GM20431 (cell line): ENCODE data around the gene MACROD1.

Source experiments
- in situ Hi-C: fragments of 300-500 bp; cut with MseI, MboI; formaldehyde crosslinking; loops from one replicate; pipeline ENCODE4 v1.15.0; 2020; ENCODE audit warnings: low sequenced_read_pairs; ENCODE audit not compliant: unreplicated experiment

MACROD1 gene

DNA sequence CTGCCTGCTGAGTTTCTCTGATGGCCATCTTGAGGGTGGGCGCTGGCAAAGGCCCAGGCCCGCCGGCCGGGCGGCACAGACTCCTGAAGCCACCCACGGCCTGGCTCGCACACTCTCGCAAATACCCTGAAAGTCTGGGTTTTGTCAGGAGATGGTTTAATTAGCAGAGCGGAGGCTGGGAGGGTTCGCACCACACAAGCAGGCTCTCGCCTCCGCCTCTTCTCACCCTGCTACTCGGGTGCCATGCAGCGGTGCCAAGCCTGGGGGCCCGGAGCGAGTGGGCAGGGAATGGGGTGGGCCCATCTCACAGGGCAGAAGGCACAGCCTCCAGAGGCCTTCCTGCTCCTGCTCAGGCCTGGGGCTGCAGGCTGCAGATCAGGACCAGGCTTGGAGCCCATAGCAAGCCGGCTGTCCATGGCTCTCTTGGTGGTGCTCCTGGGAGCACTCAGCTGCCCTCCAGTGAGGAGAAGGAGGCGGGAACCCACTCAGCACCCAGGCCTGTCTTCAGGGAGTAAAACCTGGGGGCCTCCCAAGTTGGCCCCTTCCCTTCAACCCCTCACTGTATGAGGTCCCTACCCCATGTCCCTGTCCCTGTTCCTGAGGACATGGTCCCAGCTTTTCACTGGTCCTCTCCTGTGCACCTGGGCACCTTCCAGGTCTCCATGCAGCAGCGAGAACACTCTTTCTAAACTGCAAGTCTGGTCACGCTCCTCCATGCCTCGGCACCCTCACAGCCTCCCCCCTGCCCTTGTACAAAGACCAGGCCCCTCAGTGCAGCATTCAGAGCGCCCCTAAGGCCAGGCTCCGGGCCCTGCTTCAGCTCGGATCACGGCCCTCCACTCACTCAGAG, 68.2 kb downstream of the MACROD1 start:
- in situ Hi-C loops = no loop called here

DNA sequence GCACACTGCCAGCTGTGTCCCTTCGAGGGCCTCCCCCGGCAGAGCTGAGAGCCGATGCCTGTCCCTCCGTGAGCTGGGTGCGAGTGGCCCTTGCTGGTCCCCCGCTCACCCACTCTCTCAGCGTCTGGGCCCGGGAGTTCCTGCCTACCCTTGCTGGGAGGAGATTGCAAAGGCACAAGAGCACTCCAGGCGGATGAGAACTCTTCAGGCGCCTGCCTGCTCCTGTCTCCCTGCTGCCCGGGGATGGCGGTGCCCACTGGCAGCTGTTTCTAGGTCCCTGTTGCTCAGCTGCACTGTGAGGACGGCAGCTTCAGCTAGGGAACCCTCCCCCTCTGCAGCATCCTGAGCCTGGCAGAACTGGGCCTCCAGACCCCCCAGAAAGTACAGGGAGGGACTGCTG, 69.1 kb downstream of the MACROD1 start:
- in situ Hi-C loops = no loop called here

DNA sequence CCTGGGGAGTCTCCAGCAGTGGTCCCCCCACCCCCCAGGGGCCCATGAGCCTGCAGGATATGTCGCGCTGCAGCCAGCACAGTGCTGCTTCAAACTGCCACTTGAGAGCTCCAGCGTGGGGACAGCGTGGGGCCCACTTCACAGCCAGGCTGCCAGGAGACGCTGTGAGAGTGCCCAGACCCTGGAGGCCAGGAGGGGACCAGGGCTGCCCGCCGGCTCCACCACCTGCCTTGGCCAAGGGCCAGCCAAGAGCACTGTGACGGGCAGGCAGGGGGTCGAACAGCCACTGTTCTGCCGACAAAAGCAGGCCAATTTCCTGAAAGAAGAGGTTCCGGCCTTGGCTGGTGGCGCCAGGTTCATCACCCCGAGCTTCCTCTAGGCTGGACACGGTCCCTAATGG, 70.0 kb downstream of the MACROD1 start:
- in situ Hi-C loops = no loop called here

DNA sequence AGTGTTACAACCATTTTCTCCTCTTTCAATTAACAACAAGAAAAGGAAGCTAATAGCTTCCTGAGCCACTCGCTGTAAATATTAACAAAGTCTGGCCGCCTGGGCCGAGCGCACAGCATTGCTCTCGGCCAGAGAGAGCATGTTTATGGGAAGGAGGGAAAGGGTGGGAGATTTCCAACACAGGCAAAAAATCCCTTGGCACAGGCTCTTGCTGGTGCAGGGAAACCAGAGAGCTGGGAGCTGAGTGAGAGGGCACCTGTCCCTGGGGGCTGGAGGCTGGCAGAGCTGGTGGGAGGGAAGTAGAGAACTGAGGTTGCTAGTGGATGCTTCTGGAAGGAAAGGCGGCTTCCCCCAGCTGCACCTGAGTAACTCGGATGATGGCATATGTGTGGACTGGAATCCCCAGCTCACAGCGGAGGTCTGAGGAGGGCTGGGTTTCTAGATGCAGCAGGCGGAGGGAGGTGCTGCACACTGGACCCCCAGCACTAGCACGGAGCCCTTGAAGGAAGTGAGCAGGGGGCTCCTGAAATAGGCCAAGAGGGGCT, 70.6 kb downstream of the MACROD1 start:
- in situ Hi-C loops = no loop called here

GRCh38 chr11:64094463-64095260, 71.3 kb downstream of the MACROD1 start:
- in situ Hi-C loops = no loop called here

- in situ Hi-C loops = no loop called here
Measured at GRCh38 chr11:64093233-64094039, 72.5 kb downstream of the MACROD1 start.

DNA sequence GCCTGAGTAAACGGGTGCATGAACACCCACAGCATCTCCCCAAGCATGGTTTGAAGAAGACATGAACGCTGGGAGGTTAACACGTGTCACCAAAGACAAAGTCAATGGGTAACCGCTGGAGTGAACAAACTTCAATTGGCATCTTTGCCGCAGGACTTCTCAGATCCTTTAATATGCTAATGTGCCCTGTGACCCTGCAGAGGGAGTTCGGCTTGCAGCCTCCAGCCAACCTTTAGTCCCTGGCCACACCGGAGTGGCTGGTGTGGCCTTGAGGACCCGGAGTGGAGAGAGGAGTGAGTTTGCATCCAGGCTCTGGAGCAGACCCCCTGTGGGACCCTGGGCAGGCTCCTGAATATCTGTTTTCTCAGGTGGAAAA, 73.2 kb downstream of the MACROD1 start:
- in situ Hi-C loops = no loop called here

DNA sequence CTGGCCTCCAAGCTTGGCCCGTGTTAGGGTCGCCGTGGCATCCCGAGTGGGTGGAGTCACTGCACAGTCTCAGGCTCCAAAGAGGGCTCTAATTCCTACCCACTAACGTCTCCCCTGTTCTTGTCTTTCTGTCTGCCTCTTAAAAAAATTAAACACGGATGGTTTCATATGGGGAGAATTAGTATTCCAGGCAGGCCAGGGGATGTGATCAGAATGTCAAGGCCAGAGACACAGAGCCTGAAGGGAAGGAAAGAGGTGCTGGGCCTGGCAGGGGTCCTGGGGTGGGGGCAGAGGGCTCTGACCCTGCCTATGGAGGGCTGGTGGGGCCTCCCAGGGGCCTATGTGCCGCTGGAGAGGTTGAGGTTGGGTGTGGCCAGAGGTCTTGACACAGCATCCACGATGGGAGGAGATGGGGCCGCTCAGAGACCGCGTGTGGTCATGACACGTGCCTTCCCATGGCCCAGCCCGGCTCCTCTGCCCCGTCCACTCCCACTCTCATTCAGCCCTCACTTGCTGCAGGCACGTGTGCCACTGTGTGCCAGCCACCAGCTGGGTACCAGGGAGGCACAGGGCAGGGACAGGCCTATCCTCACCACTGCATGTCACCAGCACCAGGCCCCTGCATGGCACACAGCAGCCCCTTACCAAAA, 73.7 kb downstream of the MACROD1 start:
- in situ Hi-C loops = no loop called here

DNA sequence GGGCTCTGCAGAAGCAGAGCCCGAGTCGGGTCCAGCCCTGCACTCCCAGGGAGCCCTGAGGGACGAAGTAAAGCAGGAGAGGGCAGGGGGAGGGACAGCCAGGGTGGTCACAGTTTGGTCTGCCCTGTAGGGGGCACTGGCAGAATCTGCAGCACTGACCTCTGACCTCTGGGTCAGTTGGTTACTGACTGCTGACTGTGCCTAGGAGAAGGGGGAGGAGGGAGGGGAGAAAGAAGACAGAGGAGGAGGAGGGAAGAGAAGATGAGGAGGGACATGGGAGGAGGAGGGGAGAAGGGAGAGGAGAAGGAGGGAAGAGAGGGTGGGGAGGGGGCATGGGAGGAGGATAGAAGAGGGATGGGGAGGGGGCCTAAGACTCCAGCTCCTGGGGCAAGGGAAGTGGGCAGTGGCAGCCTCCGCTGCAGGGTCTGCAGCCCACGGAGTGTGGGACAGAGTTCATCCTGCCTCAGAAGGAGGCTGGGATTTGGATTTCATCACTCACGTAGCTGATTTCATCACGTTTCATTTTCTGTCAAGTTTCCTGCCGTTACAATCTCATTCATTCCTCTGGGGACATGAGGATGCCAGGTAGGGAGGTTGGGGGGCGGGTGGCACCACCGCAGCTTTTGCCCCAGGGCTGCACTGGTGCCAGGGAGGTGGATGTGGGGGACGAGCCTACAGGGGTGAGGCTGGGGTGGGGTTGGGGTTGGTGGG, 75.0 kb downstream of the MACROD1 start:
- in situ Hi-C loops = no loop called here

DNA sequence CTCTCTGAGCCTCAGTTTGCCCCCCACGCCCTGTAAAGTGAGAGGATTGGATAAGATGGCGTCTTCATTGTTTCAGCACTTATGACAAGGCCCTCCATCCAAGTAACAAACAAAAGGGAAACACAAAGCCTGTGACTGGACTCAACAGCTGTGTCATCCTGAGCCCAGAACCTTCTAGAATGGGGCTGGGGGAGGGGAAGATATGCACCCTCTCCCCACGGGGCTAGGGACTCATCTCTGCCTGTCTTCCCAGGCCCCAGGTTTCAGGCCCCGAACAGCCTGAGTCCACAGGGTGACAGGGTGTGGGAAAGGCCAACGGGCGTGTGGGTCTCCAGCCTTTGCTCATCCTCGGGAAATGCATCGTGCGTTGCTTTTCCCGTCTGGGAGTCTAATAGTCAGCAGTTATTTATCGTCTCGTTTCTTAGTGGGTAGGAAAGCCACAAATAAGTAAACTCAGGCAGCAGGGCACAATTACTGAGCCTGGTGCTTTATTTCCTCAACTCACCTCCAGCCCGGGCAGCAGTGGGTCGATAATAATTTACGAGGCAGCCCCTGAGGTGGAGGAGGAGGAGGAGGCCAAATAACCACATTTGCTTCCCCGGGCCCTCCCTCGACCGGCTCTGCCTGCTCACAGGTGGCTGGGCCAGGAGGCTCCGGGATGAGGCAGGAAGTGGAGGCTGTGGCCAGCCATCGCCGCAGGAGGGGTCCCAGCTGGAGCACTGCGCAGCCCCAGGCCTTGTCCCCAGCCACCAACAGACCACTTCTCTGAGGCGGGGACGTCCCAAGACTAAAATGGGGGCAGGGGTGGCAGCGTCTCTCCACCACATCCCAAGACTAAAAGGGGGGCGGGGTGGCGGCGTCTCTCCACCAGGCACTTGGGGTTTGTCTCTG, 75.8 kb downstream of the MACROD1 start:
- in situ Hi-C loops = no loop called here

GRCh38 chr11:64089493-64089892, 76.4 kb downstream of the MACROD1 start:
- in situ Hi-C loops = no loop called here

- in situ Hi-C loops = no loop called here
Measured at GRCh38 chr11:64089027-64089360, 76.9 kb downstream of the MACROD1 start.

DNA sequence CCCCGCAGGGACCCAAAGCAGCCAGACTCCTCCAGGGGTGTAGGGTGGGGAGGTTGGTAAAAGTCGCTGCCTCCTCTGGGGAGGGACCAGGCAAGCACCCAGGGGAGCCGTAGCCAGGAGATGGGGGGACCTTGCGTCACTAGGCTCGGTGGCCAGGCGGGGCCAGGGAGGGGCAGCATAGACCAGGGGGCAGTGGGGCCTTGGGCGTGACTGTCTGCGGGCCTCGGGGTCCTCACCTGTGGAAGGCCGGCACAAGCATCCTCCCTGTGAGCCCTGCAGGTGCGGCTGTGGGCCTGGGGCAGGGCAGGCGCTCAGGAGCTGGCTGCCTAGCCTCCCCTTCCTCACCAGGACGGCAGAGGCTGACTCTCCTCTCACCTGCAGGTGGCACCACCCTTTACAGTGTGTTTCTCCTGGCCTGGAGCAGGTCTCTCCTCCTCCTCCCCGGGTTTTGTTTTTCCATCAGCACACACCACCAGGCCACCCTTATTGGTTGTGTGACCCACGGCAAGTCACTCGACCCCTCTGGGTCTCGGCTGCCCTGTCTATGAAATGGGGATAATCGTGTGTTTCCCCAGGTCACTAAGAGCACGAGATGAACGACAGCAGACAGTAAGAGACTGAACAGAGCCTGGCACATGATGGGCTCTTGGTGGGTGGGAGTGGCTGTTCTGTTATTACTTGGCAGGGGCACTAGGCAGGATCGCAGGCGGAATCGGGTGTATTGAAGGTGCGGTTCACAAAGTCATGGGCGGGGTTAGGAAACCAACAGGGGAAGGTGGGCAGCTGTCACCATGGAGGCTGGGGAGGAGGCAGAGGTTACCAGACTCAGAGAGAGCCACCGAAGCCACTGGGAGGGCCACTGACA, 77.5 kb downstream of the MACROD1 start:
- in situ Hi-C loops = no loop called here

- in situ Hi-C loops = no loop called here
Measured at GRCh38 chr11:64086258-64087123, 79.4 kb downstream of the MACROD1 start.

GRCh38 chr11:64085906-64086257, 80.0 kb downstream of the MACROD1 start:
- in situ Hi-C loops = no loop called here

DNA sequence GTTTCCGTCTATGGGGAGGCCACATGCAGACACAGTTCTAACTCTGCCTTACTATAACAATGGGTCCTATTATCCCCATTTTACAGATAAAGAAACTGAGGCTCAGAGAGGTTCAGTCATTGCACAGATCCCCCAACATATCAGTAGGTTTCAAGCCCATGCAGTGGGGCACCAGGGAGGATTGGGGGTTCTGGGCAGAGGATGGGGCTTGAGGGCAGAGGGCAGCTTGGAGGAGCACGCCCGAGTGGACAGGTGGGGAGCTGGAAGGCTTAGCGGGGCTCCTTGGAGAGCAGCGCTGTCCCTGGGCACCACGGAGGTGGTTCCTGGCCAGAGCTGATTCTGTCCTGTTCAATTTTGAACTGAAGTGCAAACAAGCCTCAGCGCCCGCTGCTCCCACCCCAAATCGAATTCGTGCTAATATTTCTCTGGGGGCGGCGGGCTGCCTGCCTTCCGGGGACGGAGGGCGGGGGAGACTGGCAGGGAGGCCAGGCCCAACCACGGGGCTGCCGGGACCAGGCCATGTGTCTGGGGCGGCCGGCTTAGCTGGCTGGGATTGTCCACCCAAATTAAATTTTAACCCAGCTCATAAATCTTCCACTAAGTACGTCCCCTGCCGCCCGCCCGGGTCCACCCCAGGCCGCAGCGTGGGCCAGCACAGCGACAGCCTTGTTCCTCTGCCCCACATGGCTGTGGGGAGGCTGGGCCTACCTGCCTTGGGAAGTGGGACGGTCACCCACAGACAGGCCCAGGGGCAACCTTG, 80.8 kb downstream of the MACROD1 start:
- in situ Hi-C loops = no loop called here
